HepG2 (cell line): ENCODE results near the gene TSC22D1. TPM values are rescaled to one million over a fixed set of nuclear protein-coding genes. Genes with fewer than 3 reads are reported as not detected.
A peak's percentile ranks its signal among the peaks of the same experiment; 100 is the strongest.

Experiments
- ATF7-NPFF ChIP-seq: sonication (generic); formaldehyde crosslinking; IDR thresholded peaks from 2 replicates; pipeline ENCODE4 v1.8.1; 2023; ENCODE audit warnings: mild to moderate bottlenecking, low read depth, missing genetic modification reagents, moderate library complexity
- DR1 ChIP-seq: sonication (generic); formaldehyde crosslinking; IDR thresholded peaks from 2 replicates; pipeline ENCODE4 v1.8.0; 2021; ENCODE audit warnings: mild to moderate bottlenecking, missing genetic modification reagents, inconsistent platforms
- GLI4 ChIP-seq: sonication (generic); formaldehyde crosslinking; IDR thresholded peaks from 2 replicates; pipeline ENCODE4 v1.5.1; 2020; ENCODE audit warnings: missing genetic modification reagents, mild to moderate bottlenecking, moderate library complexity, borderline replicate concordance
- KDM5A ChIP-seq: fragments of 200-600 bp; sonication (generic); IDR thresholded peaks from 2 replicates; pipeline ENCODE4 v1.7.0; 2018; ENCODE audit warnings: antibody characterized with exemption, mild to moderate bottlenecking, low read length, borderline replicate concordance
- KLF16 ChIP-seq, 2 experiments: sonication (generic) in 1 of 2; formaldehyde crosslinking in 1 of 2; IDR thresholded peaks; 2 replicates each; pipeline versions ENCODE4 v1.6.1 to v1.8.0; 2016 to 2023; ENCODE audit warnings: missing genetic modification reagents in 2 of 2, missing compliant biosample characterization in 1 of 2
- KLF6 ChIP-seq: IDR thresholded peaks from 2 replicates; pipeline ENCODE4 v1.8.0; 2016; ENCODE audit warnings: missing biosample characterization, missing genetic modification reagents
- POGZ ChIP-seq: sonication (generic); formaldehyde crosslinking; IDR thresholded peaks from 2 replicates; pipeline ENCODE4 v1.4.0; 2020; ENCODE audit warnings: mild to moderate bottlenecking, missing genetic modification reagents
- RFXANK ChIP-seq: IDR thresholded peaks from 2 replicates; pipeline ENCODE4 v1.6.1; 2016
- RFXAP ChIP-seq: sonication (generic); formaldehyde crosslinking; IDR thresholded peaks from 2 replicates; pipeline ENCODE4 v1.4.0; 2020; ENCODE audit warnings: missing genetic modification reagents, borderline replicate concordance
- SMAD9 ChIP-seq: sonication (generic); formaldehyde crosslinking; IDR thresholded peaks from 2 replicates; pipeline ENCODE4 v1.5.1; 2020; ENCODE audit warnings: mild to moderate bottlenecking, missing genetic modification reagents
- TBL1XR1 ChIP-seq: fragments of 150-350 bp; IDR thresholded peaks from 2 replicates; pipeline ENCODE4 v1.6.1; 2014; ENCODE audit warnings: borderline replicate concordance, low read length; ENCODE audit not compliant: partially characterized antibody
- TIGD3 ChIP-seq: sonication (generic); formaldehyde crosslinking; IDR thresholded peaks from 2 replicates; pipeline ENCODE4 v1.5.1; 2020; ENCODE audit warnings: mild to moderate bottlenecking, missing genetic modification reagents, borderline replicate concordance
- ZEB1 ChIP-seq: IDR thresholded peaks from 2 replicates; pipeline ENCODE4 v1.6.1; 2012; ENCODE audit warnings: mild to moderate bottlenecking, low read depth, inconsistent platforms; ENCODE audit not compliant: insufficient replicate concordance
- ZFYVE20 ChIP-seq: sonication (generic); formaldehyde crosslinking; IDR thresholded peaks from 2 replicates; pipeline ENCODE4 v1.8.0; 2023; ENCODE audit warnings: low read depth, mild to moderate bottlenecking, moderate library complexity, missing genetic modification reagents, borderline replicate concordance
- ZNF230 ChIP-seq: sonication (generic); formaldehyde crosslinking; IDR thresholded peaks from 2 replicates; pipeline ENCODE4 v1.4.0; 2020; ENCODE audit warnings: mild to moderate bottlenecking, missing genetic modification reagents
- ZNF251 ChIP-seq: sonication (generic); formaldehyde crosslinking; IDR thresholded peaks from 2 replicates; pipeline ENCODE4 v1.9.0; 2021; ENCODE audit warnings: mild to moderate bottlenecking, missing genetic modification reagents
- ZNF510 ChIP-seq: sonication (generic); formaldehyde crosslinking; IDR thresholded peaks from 2 replicates; pipeline ENCODE4 v1.4.0; 2020; ENCODE audit warnings: low read depth, mild to moderate bottlenecking, missing genetic modification reagents
- ZNF556 ChIP-seq: sonication (generic); formaldehyde crosslinking; IDR thresholded peaks from 2 replicates; pipeline ENCODE4 v1.4.0; 2020; ENCODE audit warnings: mild to moderate bottlenecking, missing genetic modification reagents, borderline replicate concordance
- ZNF672 ChIP-seq: sonication (generic); formaldehyde crosslinking; IDR thresholded peaks from 2 replicates; pipeline ENCODE4 v1.8.1; 2022; ENCODE audit warnings: missing genetic modification reagents
- ZNF768 ChIP-seq: sonication (generic); formaldehyde crosslinking; IDR thresholded peaks from 2 replicates; pipeline ENCODE4 v1.4.0; 2020; ENCODE audit warnings: missing genetic modification reagents
- polyA plus RNA-seq, 8 experiments: library from polyadenylated mRNA; depleted of rRNA in 3 of 8; stranded (reverse) in 7 of 8; unstranded in 1 of 8; fragments of >200 nt; fragmentation: Illumina TruSeq in 4 of 8; extraction: Trizol in 4 of 8; gene quantifications; 2 replicates each; pipeline versions ENCODE4 v1.2.1 to v1.2.3, GENCODE V29; 2011 to 2016; ENCODE audit warnings: low read depth in 4 of 8, missing spikeins in 1 of 8, mixed read lengths in 1 of 8; ENCODE audit not compliant: insufficient read depth in 1 of 8
- total RNA-seq, 5 experiments: library from RNA; depleted of rRNA; stranded (reverse); fragments of >200 nt; fragmentation: Illumina TruSeq; extraction: Trizol; gene quantifications; 2 replicates each; pipeline ENCODE4 v1.2.3, GENCODE V29; 2016; ENCODE audit warnings: low read depth in 1 of 5

TSC22D1 gene
- total and polyA plus RNA-seq, 2 of the 13 experiments (the other 11 are each of a cell fraction or from before 2014, with no cell fraction given), result 18.4 to 35.7 TPM

GRCh38 chr13:44577236-44578066 lies 1.3 kb upstream of the TSC22D1 start (continued):
- TF ChIP-seq ZFYVE20 (CRISPR knock-in tag), result no peak
- no peak for TF ChIP-seq ZNF510
- TF ChIP-seq ZNF672 (CRISPR knock-in tag), result no peak
- peak; percentile 3; the same call in 1 of the 2 replicates for TF ChIP-seq KLF6
- peak; percentile 20 for TF ChIP-seq TBL1XR1
- TF ChIP-seq RFXAP (CRISPR knock-in tag), result 0 out of 2 replicates have a peak, but pooled peaks have one; percentile 16
- peak; percentile 13; the same call in 1 of the 2 replicates for TF ChIP-seq POGZ
- no peak for TF ChIP-seq GLI4 (CRISPR knock-in tag)
- no peak for TF ChIP-seq SMAD9 (CRISPR knock-in tag)
- 0 out of 2 replicates have a peak, but pooled peaks have one; percentile 8 for TF ChIP-seq ATF7-NPFF (CRISPR knock-in tag)
- no peak; the same call in 1 of the 2 replicates for TF ChIP-seq KDM5A
- TF ChIP-seq ZNF251, result no peak
- TF ChIP-seq KLF16 (CRISPR knock-in tag; IDR thresholded peaks at IDR 0.05), result no peak
- TF ChIP-seq ZNF768, result peak; percentile 61; the same call in 1 of the 2 replicates
- TF ChIP-seq ZEB1, result no peak
- no peak; the same call in 1 of the 2 replicates for TF ChIP-seq TIGD3 (CRISPR knock-in tag)
- no peak for TF ChIP-seq ZNF556 (CRISPR knock-in tag)
- TF ChIP-seq DR1 (CRISPR knock-in tag), result no peak
- no peak for TF ChIP-seq RFXANK (CRISPR knock-in tag)
- TF ChIP-seq ZNF230 (CRISPR knock-in tag), result no peak; the same call in 1 of the 2 replicates
